MM.1S (cell line): Measurements from ENCODE around the gene FMR1.

Experiments used
- DNase-seq: peaks from one replicate; pipeline ENCODE4 v3.0.0-alpha.2; 2015
- H2AFZ ChIP-seq: fragments of 300-600 bp; sonication (generic); 2 replicates; pipeline ENCODE4 v1.6.0; 2016; ENCODE audit warnings: antibody characterized with exemption, low read length
- H3F3A ChIP-seq: fragments of 300-600 bp; sonication (generic); 2 replicates; pipeline ENCODE4 v1.6.1; 2016; ENCODE audit warnings: mild to moderate bottlenecking, antibody characterized with exemption, low read length, moderate library complexity, mixed read lengths; ENCODE audit not compliant: insufficient read depth
- H3K27ac ChIP-seq: fragments of 300-600 bp; sonication (generic); 2 replicates; pipeline ENCODE4 v1.5.1; 2016; ENCODE audit warnings: mild to moderate bottlenecking, low read length
- H3K27me3 ChIP-seq: fragments of 300-600 bp; sonication (generic); replicated peaks from 2 replicates; pipeline ENCODE4 v1.6.0; 2016; ENCODE audit warnings: low read length; ENCODE audit not compliant: insufficient read depth
- H3K36me3 ChIP-seq: fragments of 300-600 bp; sonication (generic); replicated peaks from 2 replicates; pipeline ENCODE4 v1.6.1; 2016; ENCODE audit warnings: mild to moderate bottlenecking, low read length, mixed read lengths; ENCODE audit not compliant: insufficient read depth
- H3K4me1 ChIP-seq: fragments of 300-600 bp; sonication (generic); 2 replicates; pipeline ENCODE4 v1.6.1; 2016; ENCODE audit warnings: low read length, mixed read lengths
- H3K4me2 ChIP-seq: fragments of 300-600 bp; sonication (generic); 2 replicates; pipeline ENCODE4 v1.6.0; 2016; ENCODE audit warnings: low read depth, low read length
- H3K4me3 ChIP-seq: fragments of 300-600 bp; sonication (generic); 2 replicates; pipeline ENCODE4 v1.5.1; 2016; ENCODE audit warnings: low read length, mixed read lengths
- H3K79me2 ChIP-seq: fragments of 300-600 bp; sonication (generic); 2 replicates; pipeline ENCODE4 v1.6.1; 2016; ENCODE audit warnings: mixed run types, low read length, mixed read lengths
- H3K9ac ChIP-seq: fragments of 300-600 bp; sonication (generic); 2 replicates; pipeline ENCODE4 v1.6.1; 2016; ENCODE audit warnings: low read length, mixed read lengths
- H3K9me2 ChIP-seq: fragments of 300-600 bp; sonication (generic); replicated peaks from 2 replicates; pipeline ENCODE4 v1.6.1; 2016; ENCODE audit warnings: mild to moderate bottlenecking, low read length, mixed read lengths; ENCODE audit not compliant: insufficient read depth
- H3K9me3 ChIP-seq: fragments of 300-600 bp; sonication (generic); replicated peaks from 2 replicates; pipeline ENCODE4 v1.6.1; 2016; ENCODE audit warnings: mild to moderate bottlenecking, low read length, mixed read lengths; ENCODE audit not compliant: insufficient read depth
- H4K20me1 ChIP-seq: fragments of 300-600 bp; sonication (generic); 2 replicates; pipeline ENCODE4 v1.6.1; 2016; ENCODE audit warnings: mild to moderate bottlenecking, low read length, moderate library complexity, mixed read lengths; ENCODE audit not compliant: insufficient read depth
- CTCF ChIP-seq: fragments of 300-600 bp; sonication (generic); IDR thresholded peaks from 2 replicates; pipeline ENCODE4 v1.5.1; 2016; ENCODE audit warnings: antibody characterized with exemption, low read length, mixed read lengths
- EZH2 ChIP-seq: fragments of 300-600 bp; sonication (generic); optimal IDR thresholded peaks from 2 replicates; pipeline ENCODE3; 2017; ENCODE audit warnings: low read depth, mild to moderate bottlenecking, antibody characterized with exemption, low read length, mixed read lengths
- EZH2phosphoT487 ChIP-seq: fragments of 300-600 bp; sonication (generic); IDR thresholded peaks from 2 replicates; pipeline ENCODE4 v1.6.1; 2018; ENCODE audit warnings: antibody characterized with exemption, low read length

FMR1 gene

GRCh38 chrX:147935156-147935758 is 23.5 kb downstream of the FMR1 start:
- TF ChIP-seq CTCF (no peak), EZH2phosphoT487 (no peak), EZH2 (no peak)
- H3K27ac ChIP-seq: no peak overlapping the region
- H2AFZ ChIP-seq: no peak overlapping the region
- no peaks in the 10 kb centered on the region for H4K20me1 ChIP-seq
- H3F3A ChIP-seq: no peaks in the 10 kb centered on the region
- H3K9ac ChIP-seq: no peak overlapping the region
- no peaks in the 10 kb centered on the region for H3K9me3 ChIP-seq
- H3K4me2 ChIP-seq: no peak overlapping the region
- H3K4me3 ChIP-seq: no peak overlapping the region
- H3K36me3 ChIP-seq: no peaks in the 10 kb centered on the region; the same call in none of the 2 replicates
- DNase-seq: no peak
- H3K4me1 ChIP-seq: no peaks in the 10 kb centered on the region
- no peaks in the 10 kb centered on the region for H3K79me2 ChIP-seq
- no peaks in the 10 kb centered on the region for H3K27me3 ChIP-seq
- H3K9me2 ChIP-seq: no peaks in the 10 kb centered on the region

GRCh38 chrX:147945286-147945685 is 33.6 kb downstream of the FMR1 start:
- no peaks in the 10 kb centered on the region for H3K79me2 ChIP-seq
- no peak overlapping the region for H3K4me2 ChIP-seq
- no peak for TF ChIP-seq CTCF
- no peak for TF ChIP-seq EZH2
- no peak for TF ChIP-seq EZH2phosphoT487
- H3K9ac ChIP-seq: no peak overlapping the region
- 0 out of 2 replicates have a peak, but pooled peaks cover 6% of the 10 kb centered on the region for H3K36me3 ChIP-seq
- no peaks in the 10 kb centered on the region for H3F3A ChIP-seq
- H3K4me3 ChIP-seq: no peak overlapping the region
- H2AFZ ChIP-seq: no peak overlapping the region
- no peaks in the 10 kb centered on the region for H3K27me3 ChIP-seq
- no peaks in the 10 kb centered on the region for H4K20me1 ChIP-seq
- DNase-seq: no peak
- no peaks in the 10 kb centered on the region for H3K4me1 ChIP-seq
- no peaks in the 10 kb centered on the region for H3K9me2 ChIP-seq
- H3K27ac ChIP-seq: no peak overlapping the region
- no peaks in the 10 kb centered on the region for H3K9me3 ChIP-seq

- no peak overlapping the region for H3K9ac ChIP-seq
- H3K9me2 ChIP-seq: no peaks in the 10 kb centered on the region
- TF ChIP-seq EZH2: no peak
- no peak for TF ChIP-seq EZH2phosphoT487
- no peak for TF ChIP-seq CTCF
- no peak for DNase-seq
- 0 out of 2 replicates have a peak, but pooled peaks cover 6% of the 10 kb centered on the region for H3K36me3 ChIP-seq
- H4K20me1 ChIP-seq: no peaks in the 10 kb centered on the region
- H3K9me3 ChIP-seq: no peaks in the 10 kb centered on the region
- H2AFZ ChIP-seq: no peak overlapping the region
- no peak overlapping the region for H3K27ac ChIP-seq
- no peaks in the 10 kb centered on the region for H3K27me3 ChIP-seq
- no peaks in the 10 kb centered on the region for H3K79me2 ChIP-seq
- H3K4me1 ChIP-seq: no peaks in the 10 kb centered on the region
- H3K4me3 ChIP-seq: no peak overlapping the region
- no peaks in the 10 kb centered on the region for H3F3A ChIP-seq
- H3K4me2 ChIP-seq: no peak overlapping the region
Measured at GRCh38 chrX:147948531-147948930, 36.8 kb downstream of the FMR1 start.
